K562 (cell line): ENCODE results near the gene RARRES1. TPM values are rescaled to one million over a fixed set of nuclear protein-coding genes. Genes with fewer than 3 reads are reported as not detected.

Experiments
- ARNT ChIP-seq, 2 experiments: fragments of 450-650 bp; IDR thresholded peaks; 2 replicates each; pipeline ENCODE4 v1.6.1; 2016; ENCODE audit warnings: mild to moderate bottlenecking in 1 of 2
- CSDE1 ChIP-seq, 2 experiments: fragments of 450-650 bp; IDR thresholded peaks; 2 replicates each; pipeline ENCODE4 v1.6.1; 2016; ENCODE audit warnings: mild to moderate bottlenecking in 1 of 2
- HOXB6 ChIP-seq: fragments of 250-450 bp; sonication (Bioruptor Pico); IDR thresholded peaks from 2 replicates; pipeline ENCODE4 v1.5.1; 2022; ENCODE audit warnings: mild to moderate bottlenecking, borderline replicate concordance
- ILK ChIP-seq: fragments of 450-650 bp; IDR thresholded peaks from 2 replicates; pipeline ENCODE4 v1.6.1; 2016; ENCODE audit warnings: missing genetic modification characterization, low read depth, mild to moderate bottlenecking, missing compliant biosample characterization, moderate library complexity, borderline replicate concordance
- MAZ ChIP-seq, 2 experiments: fragments of 450-650 bp in 1 of 2; sonication (generic) in 1 of 2; formaldehyde crosslinking; IDR thresholded peaks in 1 of 2; conservative IDR thresholded peaks in 1 of 2; 2 replicates each; pipeline versions ENCODE4 v1.4.0 to v1.5.0; 2020; ENCODE audit warnings: mild to moderate bottlenecking in 1 of 2, missing genetic modification reagents in 1 of 2
- MEIS2 ChIP-seq: fragments of 450-650 bp; IDR thresholded peaks from 2 replicates; pipeline ENCODE4 v1.6.1; 2014; ENCODE audit warnings: mild to moderate bottlenecking; ENCODE audit not compliant: partially characterized antibody
- MTA1 ChIP-seq: fragments of 450-650 bp; IDR thresholded peaks from 2 replicates; pipeline ENCODE4 v1.6.1; 2017; ENCODE audit warnings: borderline replicate concordance
- SNAPC5 ChIP-seq: fragments of 250-450 bp; sonication (Bioruptor Pico); IDR thresholded peaks from 2 replicates; pipeline ENCODE4 v1.8.0; 2021; ENCODE audit warnings: moderate library complexity, mild to moderate bottlenecking, inconsistent platforms
- ZNF12 ChIP-seq: sonication (generic); formaldehyde crosslinking; IDR thresholded peaks from 2 replicates; pipeline ENCODE4 v1.4.0; 2020; ENCODE audit warnings: mild to moderate bottlenecking, missing genetic modification reagents
- ZNF512 ChIP-seq: IDR thresholded peaks from 2 replicates; pipeline ENCODE4 v1.6.1; 2016; ENCODE audit warnings: missing genetic modification characterization, missing compliant biosample characterization
- ZNF609 ChIP-seq: sonication (generic); formaldehyde crosslinking; IDR thresholded peaks from 2 replicates; pipeline ENCODE4 v1.8.1; 2023; ENCODE audit warnings: missing genetic modification reagents, mild to moderate bottlenecking, borderline replicate concordance
- polyA plus RNA-seq, 8 experiments: library from polyadenylated mRNA; depleted of rRNA in 4 of 8; stranded (reverse) in 5 of 8; unstranded in 3 of 8; fragments of >200 nt; fragmentation: Nextera tagmentation in 2 of 8; fragmentation: Illumina TruSeq in 1 of 8; extraction: Ambion mirVana in 2 of 8; extraction: Trizol in 1 of 8; gene quantifications; 2 replicates each; pipeline versions ENCODE4 v1.2.1 to v1.2.3, GENCODE V29; 2011 to 2014; ENCODE audit warnings: inconsistent platforms in 1 of 8, missing spikeins in 1 of 8
- total RNA-seq, 7 experiments: library from RNA; depleted of rRNA in 6 of 7; stranded (reverse); fragments of >200 nt in 6 of 7; fragmentation: Illumina TruSeq in 2 of 7; extraction: Trizol in 2 of 7; gene quantifications; 2 replicates each; pipeline versions ENCODE4 v1.2.1 to v1.2.3, GENCODE V29; 2011 to 2021; ENCODE audit warnings: low replicate concordance in 1 of 7
- TF ChIP-seq, protein P1 (sequence below), 2 experiments: IDR thresholded peaks; 2 replicates each; pipeline ENCODE4 v1.6.1; 2012; ENCODE audit warnings: improper control_type of control experiment in 2 of 2, low read depth in 2 of 2, low read length in 2 of 2, borderline replicate concordance in 1 of 2
- TF ChIP-seq, protein P2 (sequence below): sonication (generic); formaldehyde crosslinking; IDR thresholded peaks from 2 replicates; pipeline ENCODE4 v1.8.0; 2022; ENCODE audit warnings: missing genetic modification reagents, mild to moderate bottlenecking, moderate library complexity, borderline replicate concordance
- TF ChIP-seq, protein P3 (sequence below): fragments of 250-450 bp; sonication (Bioruptor Pico); IDR thresholded peaks from 2 replicates; pipeline ENCODE4 v1.5.0; 2021
- TF ChIP-seq, protein P4 (sequence below): fragments of 450-650 bp; formaldehyde crosslinking; IDR thresholded peaks from 2 replicates; pipeline ENCODE4 v1.4.0; 2020; ENCODE audit warnings: mild to moderate bottlenecking

RARRES1 gene
- total and polyA plus RNA-seq, 9 of the 15 experiments (the other 6 are each of a cell fraction or from before 2014, with no cell fraction given), result not detected

DNA sequence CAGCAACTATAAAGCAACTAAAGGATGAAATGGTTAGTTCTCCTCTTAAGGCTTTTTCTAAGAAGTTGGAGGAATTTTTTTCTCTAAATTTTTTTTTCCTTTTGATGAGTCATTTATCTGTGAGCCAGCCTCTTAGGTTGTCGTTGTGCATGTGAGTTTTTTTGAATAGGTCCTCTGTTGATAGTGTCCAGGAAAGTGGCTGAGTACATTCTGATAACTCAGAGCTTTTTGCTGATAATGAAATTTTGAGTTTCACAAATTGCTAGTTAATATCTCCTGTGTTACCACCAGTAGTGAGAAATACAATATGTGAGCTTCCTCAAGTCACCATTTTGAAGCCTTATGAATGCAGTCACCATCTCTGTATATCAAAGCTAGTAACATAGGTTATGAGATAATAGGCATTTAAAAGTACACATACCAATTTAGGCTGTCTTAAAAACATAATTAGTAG, 52.7 kb downstream of the RARRES1 start (continued):
- no peak for TF ChIP-seq ZNF512 (tag)
- TF ChIP-seq MTA1, result 0 out of 2 replicates have a peak, but pooled peaks have one; percentile 20
- TF ChIP-seq ILK, result no peak
- TF ChIP-seq MAZ (CRISPR knock-in tag; conservative IDR thresholded peaks at IDR 0.05 in 1 of 2, IDR thresholded peaks at IDR 0.05 in 1 of 2), result no peak; a peak in 1 of 4 replicates
- TF ChIP-seq, protein P1, sequence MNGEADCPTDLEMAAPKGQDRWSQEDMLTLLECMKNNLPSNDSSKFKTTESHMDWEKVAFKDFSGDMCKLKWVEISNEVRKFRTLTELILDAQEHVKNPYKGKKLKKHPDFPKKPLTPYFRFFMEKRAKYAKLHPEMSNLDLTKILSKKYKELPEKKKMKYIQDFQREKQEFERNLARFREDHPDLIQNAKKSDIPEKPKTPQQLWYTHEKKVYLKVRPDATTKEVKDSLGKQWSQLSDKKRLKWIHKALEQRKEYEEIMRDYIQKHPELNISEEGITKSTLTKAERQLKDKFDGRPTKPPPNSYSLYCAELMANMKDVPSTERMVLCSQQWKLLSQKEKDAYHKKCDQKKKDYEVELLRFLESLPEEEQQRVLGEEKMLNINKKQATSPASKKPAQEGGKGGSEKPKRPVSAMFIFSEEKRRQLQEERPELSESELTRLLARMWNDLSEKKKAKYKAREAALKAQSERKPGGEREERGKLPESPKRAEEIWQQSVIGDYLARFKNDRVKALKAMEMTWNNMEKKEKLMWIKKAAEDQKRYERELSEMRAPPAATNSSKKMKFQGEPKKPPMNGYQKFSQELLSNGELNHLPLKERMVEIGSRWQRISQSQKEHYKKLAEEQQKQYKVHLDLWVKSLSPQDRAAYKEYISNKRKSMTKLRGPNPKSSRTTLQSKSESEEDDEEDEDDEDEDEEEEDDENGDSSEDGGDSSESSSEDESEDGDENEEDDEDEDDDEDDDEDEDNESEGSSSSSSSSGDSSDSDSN (IDR thresholded peaks at IDR 0.05; ENCODE audit: borderline replicate concordance in 1 of 2, low read depth in 2 of 2, low read length in 2 of 2), result no peak
- TF ChIP-seq SNAPC5 (CRISPR knock-in tag), result no peak
- TF ChIP-seq ZNF609 (CRISPR knock-in tag), result no peak
- TF ChIP-seq MEIS2, result peak; percentile 62
- TF ChIP-seq ZNF12 (CRISPR knock-in tag), result no peak
- TF ChIP-seq CSDE1 (IDR thresholded peaks at IDR 0.05), result no peak
- TF ChIP-seq, protein P2, sequence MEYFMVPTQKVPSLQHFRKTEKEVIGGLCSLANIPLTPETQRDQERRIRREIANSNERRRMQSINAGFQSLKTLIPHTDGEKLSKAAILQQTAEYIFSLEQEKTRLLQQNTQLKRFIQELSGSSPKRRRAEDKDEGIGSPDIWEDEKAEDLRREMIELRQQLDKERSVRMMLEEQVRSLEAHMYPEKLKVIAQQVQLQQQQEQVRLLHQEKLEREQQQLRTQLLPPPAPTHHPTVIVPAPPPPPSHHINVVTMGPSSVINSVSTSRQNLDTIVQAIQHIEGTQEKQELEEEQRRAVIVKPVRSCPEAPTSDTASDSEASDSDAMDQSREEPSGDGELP, result no peak
- TF ChIP-seq, protein P3, sequence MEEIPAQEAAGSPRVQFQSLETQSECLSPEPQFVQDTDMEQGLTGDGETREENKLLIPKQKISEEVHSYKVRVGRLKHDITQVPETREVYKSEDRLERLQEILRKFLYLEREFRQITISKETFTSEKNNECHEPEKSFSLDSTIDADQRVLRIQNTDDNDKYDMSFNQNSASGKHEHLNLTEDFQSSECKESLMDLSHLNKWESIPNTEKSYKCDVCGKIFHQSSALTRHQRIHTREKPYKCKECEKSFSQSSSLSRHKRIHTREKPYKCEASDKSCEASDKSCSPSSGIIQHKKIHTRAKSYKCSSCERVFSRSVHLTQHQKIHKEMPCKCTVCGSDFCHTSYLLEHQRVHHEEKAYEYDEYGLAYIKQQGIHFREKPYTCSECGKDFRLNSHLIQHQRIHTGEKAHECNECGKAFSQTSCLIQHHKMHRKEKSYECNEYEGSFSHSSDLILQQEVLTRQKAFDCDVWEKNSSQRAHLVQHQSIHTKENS (CRISPR knock-in tag), result no peak
- TF ChIP-seq ARNT (IDR thresholded peaks at IDR 0.05), result peak; percentile 60 to 86; a peak in 3 of 4 replicates
- TF ChIP-seq, protein P4, sequence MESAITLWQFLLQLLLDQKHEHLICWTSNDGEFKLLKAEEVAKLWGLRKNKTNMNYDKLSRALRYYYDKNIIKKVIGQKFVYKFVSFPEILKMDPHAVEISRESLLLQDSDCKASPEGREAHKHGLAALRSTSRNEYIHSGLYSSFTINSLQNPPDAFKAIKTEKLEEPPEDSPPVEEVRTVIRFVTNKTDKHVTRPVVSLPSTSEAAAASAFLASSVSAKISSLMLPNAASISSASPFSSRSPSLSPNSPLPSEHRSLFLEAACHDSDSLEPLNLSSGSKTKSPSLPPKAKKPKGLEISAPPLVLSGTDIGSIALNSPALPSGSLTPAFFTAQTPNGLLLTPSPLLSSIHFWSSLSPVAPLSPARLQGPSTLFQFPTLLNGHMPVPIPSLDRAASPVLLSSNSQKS (CRISPR knock-in tag), result no peak
- TF ChIP-seq HOXB6 (CRISPR knock-in tag), result no peak
